ENCODE data around the gene DBX1. TPM values are rescaled to one million over a fixed set of nuclear protein-coding genes. Genes with fewer than 3 reads are reported as not detected.

Gene DBX1
- total and polyA plus RNA-seq, 3 donors from 2014 or later: not detected

DNA sequence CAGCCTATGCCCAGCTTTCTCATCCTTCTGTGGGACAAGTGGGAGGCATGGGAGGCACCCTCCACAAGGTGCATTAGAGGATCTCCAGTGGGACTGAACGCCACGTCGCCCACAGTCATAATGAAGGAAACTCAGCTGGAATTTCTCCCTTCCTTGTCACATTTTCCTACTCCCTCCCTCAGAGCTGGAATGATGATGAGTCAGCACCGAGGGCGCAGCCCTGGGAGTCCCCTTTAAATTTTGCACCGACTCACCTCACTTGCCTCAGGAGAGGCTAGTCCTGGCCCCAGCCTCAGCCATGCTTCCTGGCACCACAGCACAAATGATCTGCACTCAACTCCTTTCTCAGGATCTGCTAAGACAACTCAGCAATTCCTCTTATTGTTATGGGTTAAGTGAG is 34.3 kb downstream of the DBX1 start:
- intact Hi-C loops (cut with DNase I; ENCODE audit: low total_unique reads): loop anchor here (10.0 kb wide), 1 partner anchor 229 kb away; no protein-coding TSS in a partner anchor
- H3K4me3 ChIP-seq: no peak overlapping the region
- H3K27ac ChIP-seq: no peak overlapping the region
- TF ChIP-seq POLR2A (IDR thresholded peaks at IDR 0.05): no peak
- TF ChIP-seq, protein P1, sequence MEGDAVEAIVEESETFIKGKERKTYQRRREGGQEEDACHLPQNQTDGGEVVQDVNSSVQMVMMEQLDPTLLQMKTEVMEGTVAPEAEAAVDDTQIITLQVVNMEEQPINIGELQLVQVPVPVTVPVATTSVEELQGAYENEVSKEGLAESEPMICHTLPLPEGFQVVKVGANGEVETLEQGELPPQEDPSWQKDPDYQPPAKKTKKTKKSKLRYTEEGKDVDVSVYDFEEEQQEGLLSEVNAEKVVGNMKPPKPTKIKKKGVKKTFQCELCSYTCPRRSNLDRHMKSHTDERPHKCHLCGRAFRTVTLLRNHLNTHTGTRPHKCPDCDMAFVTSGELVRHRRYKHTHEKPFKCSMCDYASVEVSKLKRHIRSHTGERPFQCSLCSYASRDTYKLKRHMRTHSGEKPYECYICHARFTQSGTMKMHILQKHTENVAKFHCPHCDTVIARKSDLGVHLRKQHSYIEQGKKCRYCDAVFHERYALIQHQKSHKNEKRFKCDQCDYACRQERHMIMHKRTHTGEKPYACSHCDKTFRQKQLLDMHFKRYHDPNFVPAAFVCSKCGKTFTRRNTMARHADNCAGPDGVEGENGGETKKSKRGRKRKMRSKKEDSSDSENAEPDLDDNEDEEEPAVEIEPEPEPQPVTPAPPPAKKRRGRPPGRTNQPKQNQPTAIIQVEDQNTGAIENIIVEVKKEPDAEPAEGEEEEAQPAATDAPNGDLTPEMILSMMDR (IDR thresholded peaks at IDR 0.05): no peak
- H3K4me1 ChIP-seq: no peaks in the 10 kb centered on the region
- no peaks in the 10 kb centered on the region for H3K9me3 ChIP-seq
- 82 to 87% methylated on average over 6 of the region's 6 CpGs for WGBS, 2 donors
- no peaks in the 10 kb centered on the region for H3K27me3 ChIP-seq
- DNase-seq: no peak
- H3K36me3 ChIP-seq (ENCODE audit: low read depth, missing control alignments): no peaks in the 10 kb centered on the region

- WGBS, 2 donors: 74 to 83% methylated on average over 3 of the region's 3 CpGs
- Histone ChIP-seq H3K9me3 (no peaks in the 10 kb centered on the region), H3K4me1 (no peaks in the 10 kb centered on the region), H3K36me3 (ENCODE audit: low read depth, missing control alignments) (no peaks in the 10 kb centered on the region), H3K27ac (no peak overlapping the region), H3K27me3 (no peaks in the 10 kb centered on the region), H3K4me3 (no peak overlapping the region)
- no peak for DNase-seq
- intact Hi-C loops (cut with DNase I; ENCODE audit: low total_unique reads): loop anchor here (10.0 kb wide), 1 partner anchor 233 kb away; no protein-coding TSS in a partner anchor
- TF ChIP-seq, protein P1 (IDR thresholded peaks at IDR 0.05): no peak
- TF ChIP-seq POLR2A (IDR thresholded peaks at IDR 0.05): no peak
Observed at GRCh38 chr11:20122131-20122530, 38.1 kb downstream of the DBX1 start.

DNA sequence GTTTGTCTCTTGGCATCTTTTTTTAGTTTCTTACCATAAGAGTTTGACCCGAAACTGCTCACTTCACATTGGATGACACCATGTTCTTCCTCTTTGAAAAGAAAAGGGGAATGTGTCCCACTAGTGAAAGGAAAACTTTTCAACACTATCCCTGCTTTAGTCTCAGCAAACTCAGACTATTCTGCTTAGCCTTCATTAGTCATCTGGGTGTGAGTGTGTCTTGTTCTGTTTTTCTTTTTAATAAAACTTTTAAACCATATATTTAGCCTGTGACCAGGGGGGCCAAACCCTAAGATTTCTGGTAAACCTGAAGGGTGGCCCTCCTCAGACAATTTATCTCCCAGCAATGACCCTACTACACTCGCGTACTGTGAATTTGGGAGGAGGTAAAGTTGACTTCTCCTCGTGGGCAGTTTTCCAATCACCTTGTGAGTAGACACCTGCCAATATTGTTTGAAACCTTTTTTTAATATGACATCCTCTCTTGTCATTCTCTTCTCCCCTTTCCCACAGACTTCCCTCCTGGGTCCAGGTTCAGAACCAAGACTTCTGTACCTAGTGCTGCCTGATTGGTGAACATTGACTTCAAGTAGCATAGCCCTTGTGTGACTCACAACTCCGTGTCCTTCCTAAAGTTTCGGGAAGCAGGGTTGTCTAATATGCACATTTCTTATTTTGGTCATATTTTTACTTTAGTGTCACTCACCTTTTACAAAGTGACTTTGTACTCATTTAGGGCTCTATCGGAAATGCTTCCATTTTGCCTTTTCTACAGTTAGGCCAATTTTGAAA is 39.9 kb downstream of the DBX1 start:
- no peak for DNase-seq
- WGBS, 2 donors: 91 to 93% methylated on average over 7 of the region's 7 CpGs
- Histone ChIP-seq H3K36me3 (ENCODE audit: low read depth, missing control alignments) (no peaks in the 10 kb centered on the region), H3K4me1 (no peaks in the 10 kb centered on the region), H3K27me3 (no peaks in the 10 kb centered on the region), H3K27ac (no peak overlapping the region), H3K4me3 (no peak overlapping the region), H3K9me3 (no peaks in the 10 kb centered on the region)
- intact Hi-C loops (cut with DNase I; ENCODE audit: low total_unique reads): loop anchor here (10.0 kb wide), 1 partner anchor 234 kb away; no protein-coding TSS in a partner anchor
- TF ChIP-seq POLR2A (IDR thresholded peaks at IDR 0.05): no peak
- TF ChIP-seq, protein P1 (IDR thresholded peaks at IDR 0.05): no peak

- WGBS, 2 donors: 91 to 99% methylated on average over 10 to 12 of the region's 12 CpGs
- Histone ChIP-seq H3K27me3 (no peaks in the 10 kb centered on the region), H3K9me3 (no peaks in the 10 kb centered on the region), H3K36me3 (ENCODE audit: low read depth, missing control alignments) (no peaks in the 10 kb centered on the region), H3K4me3 (no peak overlapping the region), H3K4me1 (no peaks in the 10 kb centered on the region), H3K27ac (no peak overlapping the region)
- intact Hi-C loops (cut with DNase I; ENCODE audit: low total_unique reads): no loop called here
- no peak for DNase-seq
- TF ChIP-seq POLR2A (IDR thresholded peaks at IDR 0.05): no peak
- TF ChIP-seq, protein P1 (IDR thresholded peaks at IDR 0.05): no peak
Observed at GRCh38 chr11:20119315-20119714, 41.0 kb downstream of the DBX1 start.

GRCh38 chr11:20118209-20118608 is 42.1 kb downstream of the DBX1 start:
- no peaks in the 10 kb centered on the region for H3K36me3 ChIP-seq (ENCODE audit: low read depth, missing control alignments)
- no peak for DNase-seq
- H3K4me3 ChIP-seq: no peak overlapping the region
- intact Hi-C loops (cut with DNase I; ENCODE audit: low total_unique reads): no loop called here
- H3K4me1 ChIP-seq: no peaks in the 10 kb centered on the region
- no peaks in the 10 kb centered on the region for H3K27me3 ChIP-seq
- no peaks in the 10 kb centered on the region for H3K9me3 ChIP-seq
- WGBS, 2 donors: 86 to 92% methylated on average over 15 of the region's 15 CpGs
- H3K27ac ChIP-seq: no peak overlapping the region
- TF ChIP-seq POLR2A (IDR thresholded peaks at IDR 0.05): no peak
- TF ChIP-seq, protein P1 (IDR thresholded peaks at IDR 0.05): no peak

Data from testis (tissue), 3 donors.